Gastrocnemius medialis (tissue), 4 donors: ENCODE data around the gene DDX23. TPM values are rescaled to one million over a fixed set of nuclear protein-coding genes. Genes with fewer than 3 reads are reported as not detected.

Source experiments
- ATAC-seq, 2 donors: fragments of 150-250 bp; one replicate each; pipeline ENCODE4 v1.9.1; 2016
- DNase-seq, 2 donors: peaks; one replicate each; pipeline ENCODE4 v3.0.0-alpha.2; 2019
- H3K27ac ChIP-seq, 4 donors: fragments of 200-600 bp; sonication (generic); 1 replicate in 1 of 4; 2 replicates in 3 of 4; pipeline ENCODE4 v1.5.1; 2016 to 2018; ENCODE audit warnings: mild to moderate bottlenecking in 2 of 4, moderate library complexity in 1 of 4
- H3K27me3 ChIP-seq, 3 donors: fragments of 200-600 bp; sonication (generic) in 2 of 3; 1 replicate in 1 of 3; 2 replicates in 2 of 3; pipeline versions ENCODE4 v1.5.1 to v1.6.0; 2016 to 2019; ENCODE audit warnings: mild to moderate bottlenecking in 1 of 3, moderate library complexity in 1 of 3
- H3K36me3 ChIP-seq, 2 donors: fragments of 200-600 bp; sonication (generic) in 1 of 2; one replicate each; pipeline ENCODE4 v1.5.1; 2017 to 2018
- H3K4me1 ChIP-seq, 2 donors: fragments of 200-600 bp; sonication (generic) in 1 of 2; one replicate each; pipeline ENCODE4 v1.5.1; 2016 to 2017; ENCODE audit warnings: mild to moderate bottlenecking in 2 of 2
- H3K4me3 ChIP-seq, 4 donors: fragments of 200-600 bp; sonication (generic) in 3 of 4; 1 replicate in 1 of 4; 2 replicates in 3 of 4; pipeline ENCODE4 v1.5.1; 2016 to 2019; ENCODE audit warnings: mild to moderate bottlenecking in 2 of 4
- H3K9me3 ChIP-seq, 3 donors: fragments of 200-600 bp; sonication (generic) in 2 of 3; 1 replicate in 1 of 3; 2 replicates in 2 of 3; pipeline ENCODE4 v1.5.1; 2016 to 2019
- POLR2A ChIP-seq, 2 donors: fragments of 450-650 bp; IDR thresholded peaks; one replicate each; pipeline ENCODE4 v1.6.1; 2017; ENCODE audit warnings: antibody characterized with exemption in 2 of 2, mild to moderate bottlenecking in 2 of 2, moderate library complexity in 2 of 2
- in situ Hi-C, 4 donors: fragments of 200-750 bp; cut with MboI; loops; one replicate each; pipeline versions ENCODE4 v1.15.0 to v1.8.0; 2017; ENCODE audit warnings: low sequenced_read_pairs in 4 of 4
- intact Hi-C: fragments of 100-400 bp; cut with DNase I; formaldehyde crosslinking; loops from one replicate; pipeline ENCODE4 v1.15.1; 2023; ENCODE audit warnings: low total_unique reads
- total RNA-seq, 4 donors: library from RNA; depleted of rRNA; stranded (reverse); fragments of >200 nt; gene quantifications; one replicate each; pipeline versions ENCODE4 v1.1.0 to v1.2.3, GENCODE V29; 2016
- TF ChIP-seq, protein P1 (sequence below), 5 experiments: fragments of 450-650 bp in 3 of 5; fragments of 200-600 bp in 2 of 5; sonication (generic) in 2 of 5; IDR thresholded peaks in 4 of 5; conservative IDR thresholded peaks in 1 of 5; 1 replicate in 4 of 5; 2 replicates in 1 of 5; pipeline ENCODE4 v1.5.1; 2016 to 2019; ENCODE audit warnings: antibody characterized with exemption in 5 of 5, mild to moderate bottlenecking in 3 of 5, moderate library complexity in 3 of 5

The DDX23 gene
- total RNA-seq, 4 donors from 2014 or later = 55.8 to 80.6 (median 75.7) TPM

DNA sequence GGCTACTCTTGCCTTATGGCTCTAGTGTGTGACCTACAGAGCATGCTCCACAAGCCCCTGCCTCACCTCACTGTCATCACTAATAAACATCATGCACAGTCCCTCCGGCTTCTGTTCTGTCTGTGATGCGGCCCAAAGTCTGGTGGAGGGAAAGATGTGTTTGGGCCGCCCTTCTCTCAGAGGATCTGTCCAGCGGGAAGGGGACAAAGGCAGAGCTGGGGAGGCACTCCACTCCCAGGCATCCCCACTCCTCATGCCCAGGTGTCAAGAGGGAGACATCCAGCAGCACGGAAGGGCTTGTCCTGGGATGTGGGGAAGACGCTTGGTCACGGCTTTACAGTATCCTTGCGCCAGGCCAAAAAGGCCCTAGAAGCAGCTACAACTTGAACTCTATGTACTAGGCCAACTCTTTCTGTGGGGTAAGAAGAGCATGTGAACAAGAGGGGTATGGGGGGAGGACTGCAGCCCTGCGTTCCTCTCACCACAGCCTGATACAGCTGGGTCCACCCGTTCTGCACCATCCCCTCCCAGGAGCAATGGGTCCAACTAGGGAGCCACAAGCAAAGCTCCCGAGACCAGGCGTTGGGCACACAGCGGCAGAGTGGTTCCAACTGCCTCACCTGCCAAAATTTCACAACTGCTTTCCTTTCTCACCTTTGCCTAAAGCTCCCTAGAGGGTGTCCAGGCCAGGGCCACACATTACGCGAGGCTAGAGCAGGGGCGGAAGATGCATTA, 23.0 kb downstream of the DDX23 start:
- no peak for ATAC-seq
- Histone ChIP-seq H3K36me3 (peaks cover 1 to 60% of the 10 kb centered on the region in 2 donors), H3K27me3 (no peaks in the 10 kb centered on the region), H3K27ac (no peak overlapping the region), H3K9me3 (no peaks in the 10 kb centered on the region), H3K4me1 (no peaks in the 10 kb centered on the region), H3K4me3 (no peak overlapping the region)
- in situ Hi-C loops (no loop called here), intact Hi-C loops (no loop called here)
- no peak for DNase-seq
- TF ChIP-seq, protein P1, sequence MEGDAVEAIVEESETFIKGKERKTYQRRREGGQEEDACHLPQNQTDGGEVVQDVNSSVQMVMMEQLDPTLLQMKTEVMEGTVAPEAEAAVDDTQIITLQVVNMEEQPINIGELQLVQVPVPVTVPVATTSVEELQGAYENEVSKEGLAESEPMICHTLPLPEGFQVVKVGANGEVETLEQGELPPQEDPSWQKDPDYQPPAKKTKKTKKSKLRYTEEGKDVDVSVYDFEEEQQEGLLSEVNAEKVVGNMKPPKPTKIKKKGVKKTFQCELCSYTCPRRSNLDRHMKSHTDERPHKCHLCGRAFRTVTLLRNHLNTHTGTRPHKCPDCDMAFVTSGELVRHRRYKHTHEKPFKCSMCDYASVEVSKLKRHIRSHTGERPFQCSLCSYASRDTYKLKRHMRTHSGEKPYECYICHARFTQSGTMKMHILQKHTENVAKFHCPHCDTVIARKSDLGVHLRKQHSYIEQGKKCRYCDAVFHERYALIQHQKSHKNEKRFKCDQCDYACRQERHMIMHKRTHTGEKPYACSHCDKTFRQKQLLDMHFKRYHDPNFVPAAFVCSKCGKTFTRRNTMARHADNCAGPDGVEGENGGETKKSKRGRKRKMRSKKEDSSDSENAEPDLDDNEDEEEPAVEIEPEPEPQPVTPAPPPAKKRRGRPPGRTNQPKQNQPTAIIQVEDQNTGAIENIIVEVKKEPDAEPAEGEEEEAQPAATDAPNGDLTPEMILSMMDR (IDR thresholded peaks at IDR 0.05 in 4 of 5, conservative IDR thresholded peaks at IDR 0.05 in 1 of 5) = no peak
- no peak for TF ChIP-seq POLR2A (IDR thresholded peaks at IDR 0.05)

- no peak for TF ChIP-seq POLR2A (IDR thresholded peaks at IDR 0.05)
- TF ChIP-seq, protein P1 (IDR thresholded peaks at IDR 0.05 in 4 of 5, conservative IDR thresholded peaks at IDR 0.05 in 1 of 5) = no peak
- no peak overlapping the region for H3K27ac ChIP-seq
- in situ Hi-C loops (no loop called here), intact Hi-C loops (no loop called here)
- no peaks in the 10 kb centered on the region for H3K27me3 ChIP-seq
- peaks cover 0 to 52% of the 10 kb centered on the region in 2 donors for H3K36me3 ChIP-seq
- ATAC-seq (no peak), DNase-seq (no peak)
- no peaks in the 10 kb centered on the region for H3K9me3 ChIP-seq
- no peak overlapping the region for H3K4me3 ChIP-seq
- no peaks in the 10 kb centered on the region for H3K4me1 ChIP-seq
Observed at GRCh38 chr12:48828293-48828692, 23.7 kb downstream of the DDX23 start.

DNA sequence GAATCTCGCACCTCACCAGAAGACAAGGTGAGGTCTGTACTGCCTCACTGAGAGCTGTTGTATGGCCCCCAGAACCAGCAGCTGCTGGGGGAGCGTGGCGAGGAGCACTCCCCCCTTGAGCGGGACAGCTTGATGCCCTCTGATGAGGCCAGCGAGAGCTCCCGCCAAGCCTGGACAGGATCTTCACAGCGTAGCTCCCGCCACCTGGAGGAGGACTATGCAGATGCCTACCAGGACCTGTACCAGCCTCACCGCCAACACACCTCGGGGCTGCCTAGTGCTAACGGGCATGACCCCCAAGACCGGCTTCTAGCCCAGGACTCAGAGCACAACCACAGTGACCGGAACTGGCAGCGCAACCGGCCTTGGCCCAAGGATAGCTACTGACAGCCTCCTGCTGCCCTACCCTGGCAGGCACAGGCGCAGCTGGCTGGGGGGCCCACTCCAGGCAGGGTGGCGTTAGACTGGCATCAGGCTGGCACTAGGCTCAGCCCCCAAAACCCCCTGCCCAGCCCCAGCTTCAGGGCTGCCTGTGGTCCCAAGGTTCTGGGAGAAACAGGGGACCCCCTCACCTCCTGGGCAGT, 24.4 kb downstream of the DDX23 start:
- ATAC-seq (no peak), DNase-seq (no peak)
- peaks cover 0 to 45% of the 10 kb centered on the region in 2 donors for H3K36me3 ChIP-seq
- in situ Hi-C loops = no loop called here
- no peak for TF ChIP-seq POLR2A (IDR thresholded peaks at IDR 0.05)
- TF ChIP-seq, protein P1 (IDR thresholded peaks at IDR 0.05 in 4 of 5, conservative IDR thresholded peaks at IDR 0.05 in 1 of 5) = no peak
- H3K27ac ChIP-seq = no peak overlapping the region
- H3K4me3 ChIP-seq = no peak overlapping the region
- intact Hi-C loops = no loop called here
- no peaks in the 10 kb centered on the region for H3K9me3 ChIP-seq
- H3K4me1 ChIP-seq = no peaks in the 10 kb centered on the region
- no peaks in the 10 kb centered on the region for H3K27me3 ChIP-seq

- intact Hi-C loops = no loop called here
- no peak for TF ChIP-seq POLR2A (IDR thresholded peaks at IDR 0.05)
- TF ChIP-seq, protein P1 (IDR thresholded peaks at IDR 0.05 in 4 of 5, conservative IDR thresholded peaks at IDR 0.05 in 1 of 5) = no peak
- H3K36me3 ChIP-seq = peaks cover 0 to 40% of the 10 kb centered on the region in 2 donors
Observed at GRCh38 chr12:48827026-48827425, 24.9 kb downstream of the DDX23 start.

More at GRCh38 chr12:48827026-48827425, 24.9 kb downstream of the DDX23 start:
- Histone ChIP-seq H3K4me3 (no peak overlapping the region), H3K4me1 (no peaks in the 10 kb centered on the region), H3K27ac (no peak overlapping the region), H3K27me3 (no peaks in the 10 kb centered on the region), H3K9me3 (no peaks in the 10 kb centered on the region)
- ATAC-seq (no peak), DNase-seq (no peak)
- in situ Hi-C loops = no loop called here
